ENCODE measurements around the gene SLC12A8.
"Not testable (repeated sequence)": the region's sequence is repeated elsewhere in the genome, so short reads cannot be mapped to it uniquely, and the experiment has no call there.

SLC12A8 gene

DNA sequence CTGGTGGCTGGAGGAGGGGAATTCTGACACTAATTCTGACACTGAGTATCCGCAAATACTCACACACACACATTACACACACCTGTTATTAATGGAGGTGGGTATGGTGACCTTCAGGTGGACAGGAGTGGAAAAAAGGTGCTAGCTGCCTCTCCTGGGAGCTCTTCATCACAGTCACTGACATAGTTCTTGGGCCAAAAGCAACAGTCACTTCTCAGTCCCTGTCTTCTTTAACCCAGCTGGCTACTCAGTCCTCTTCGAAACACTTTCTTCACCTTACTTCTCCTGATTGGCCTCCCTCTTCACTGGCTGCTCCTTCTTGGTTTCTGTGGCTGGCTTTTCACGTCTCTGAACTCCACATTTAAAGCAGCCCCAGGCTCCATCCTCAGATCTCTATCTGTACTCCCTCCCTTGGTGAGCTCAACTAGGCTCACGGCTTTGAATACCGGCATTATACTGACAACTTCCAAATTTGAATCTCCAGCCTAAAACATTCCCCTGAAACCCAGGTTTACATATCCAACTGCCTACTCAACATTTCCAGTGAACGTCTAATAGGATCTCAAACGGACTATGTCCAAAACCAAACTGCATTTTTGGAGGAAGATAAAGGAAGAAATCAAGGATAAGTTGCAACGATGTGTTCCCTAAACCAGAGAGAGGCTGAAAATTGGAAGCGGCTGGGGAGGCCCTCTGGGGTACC lies 103.6 kb downstream of the SLC12A8 start:
- no peak for DNase-seq

DNA sequence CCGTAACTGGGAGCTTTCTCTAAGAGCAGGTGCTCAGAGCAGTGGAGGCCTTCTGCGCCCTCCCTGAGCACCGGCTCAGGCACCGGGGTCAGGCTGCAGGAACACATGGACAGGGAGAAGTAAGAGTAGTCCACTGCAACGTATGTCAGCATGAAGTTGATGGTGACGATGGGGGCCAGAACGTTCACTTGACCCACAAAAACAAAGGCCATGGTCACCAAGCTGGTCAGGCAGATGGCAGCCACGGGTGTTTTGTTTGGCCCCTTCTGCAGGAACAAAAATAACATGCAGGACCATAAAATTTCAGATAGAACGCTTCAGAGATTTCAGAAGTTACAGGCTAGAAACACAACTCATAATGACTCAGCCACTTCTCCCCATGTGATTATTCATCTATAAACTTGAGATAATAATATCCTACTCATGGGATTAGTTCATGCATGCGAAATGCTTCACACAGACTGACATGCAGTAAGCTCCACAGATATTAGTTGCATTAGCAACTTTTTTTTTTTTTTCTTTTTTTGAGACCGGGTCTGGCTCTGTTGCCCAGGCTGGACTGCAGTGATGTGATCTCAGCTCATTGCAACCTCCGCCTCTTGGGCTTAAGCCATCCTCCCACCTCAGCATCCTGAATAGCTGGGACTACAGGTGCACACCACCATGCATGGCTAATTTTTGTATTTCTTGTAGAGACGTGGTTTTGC lies 104.5 kb downstream of the SLC12A8 start:
- DNase-seq, result no peak

DNA sequence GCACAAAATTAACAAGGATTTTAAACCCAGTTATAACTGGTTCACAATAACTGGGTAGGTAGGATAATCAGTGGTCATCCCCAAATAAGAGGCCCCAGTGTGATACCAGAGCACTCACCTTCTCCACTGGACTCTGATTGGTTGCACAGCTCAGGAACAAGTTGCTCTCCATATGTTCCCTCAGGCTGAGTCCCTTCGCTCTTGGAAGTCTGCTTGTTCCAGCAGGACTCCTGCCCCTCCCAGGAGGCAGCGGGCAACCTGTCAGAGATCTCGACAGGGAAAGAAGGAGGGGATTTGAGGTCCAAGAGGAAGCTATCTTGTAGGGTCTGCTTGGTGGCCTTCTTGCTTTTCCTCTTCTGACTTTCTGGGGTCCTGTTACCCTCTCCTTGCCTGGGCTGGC lies 105.2 kb downstream of the SLC12A8 start:
- no peak for DNase-seq

DNA sequence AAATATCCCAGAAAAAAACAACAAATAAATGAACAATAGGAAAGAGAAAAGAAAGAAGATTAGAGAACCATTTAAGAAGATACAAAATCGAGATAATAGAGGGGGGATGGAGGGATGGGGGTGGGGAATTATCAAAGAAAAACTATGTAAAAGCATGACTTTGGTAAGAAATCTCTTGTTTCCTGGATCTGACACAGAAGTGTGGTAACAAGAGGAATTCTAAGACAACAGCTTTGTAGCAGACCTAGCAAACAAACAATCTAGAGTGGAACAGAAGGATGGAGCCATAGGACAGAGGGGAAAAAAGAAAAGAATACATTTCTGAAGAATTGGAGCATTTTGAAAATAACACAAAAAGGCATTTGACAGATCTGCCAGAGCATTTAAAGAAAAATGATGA lies 107.4 kb downstream of the SLC12A8 start:
- no peak for DNase-seq

DNA sequence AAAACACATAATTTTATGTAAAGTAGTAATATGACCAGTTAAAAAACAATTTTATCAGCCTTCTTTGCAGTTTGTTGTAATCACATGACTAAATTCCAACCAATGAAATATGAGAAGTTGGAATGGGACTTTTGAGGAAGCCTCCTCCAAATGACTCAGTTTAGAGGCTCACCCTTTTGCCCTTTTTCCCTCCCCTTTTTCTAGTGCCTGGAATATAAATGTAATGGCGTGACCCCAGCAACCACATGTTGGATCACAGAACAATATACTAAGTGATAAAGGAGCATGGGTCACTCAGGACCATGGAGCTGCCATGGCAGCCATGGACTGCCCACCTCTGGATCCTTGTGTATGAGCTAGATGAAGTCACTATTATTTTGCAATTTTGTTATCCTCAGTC lies 107.9 kb downstream of the SLC12A8 start:
- DNase-seq, result no peak

DNA sequence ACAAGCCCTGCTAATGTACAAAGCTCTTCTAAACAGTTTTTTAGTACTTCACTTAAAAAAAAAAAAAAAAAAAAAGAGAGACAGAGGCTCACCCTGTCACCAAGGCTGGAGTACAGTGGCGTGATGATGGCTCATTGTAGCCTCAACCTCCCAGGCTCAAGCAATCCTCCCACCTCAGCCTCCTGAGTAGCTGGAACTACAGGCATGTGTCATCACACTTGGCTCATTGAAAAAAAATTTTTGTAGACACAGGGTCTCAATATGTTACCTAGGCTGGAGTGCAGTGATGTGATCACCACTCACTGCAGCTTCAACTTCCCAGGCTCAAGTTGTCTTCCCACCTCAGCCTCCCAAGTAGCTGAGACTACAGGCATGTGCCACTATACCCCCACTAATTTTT lies 109.1 kb downstream of the SLC12A8 start:
- DNase-seq, result no peak

DNA sequence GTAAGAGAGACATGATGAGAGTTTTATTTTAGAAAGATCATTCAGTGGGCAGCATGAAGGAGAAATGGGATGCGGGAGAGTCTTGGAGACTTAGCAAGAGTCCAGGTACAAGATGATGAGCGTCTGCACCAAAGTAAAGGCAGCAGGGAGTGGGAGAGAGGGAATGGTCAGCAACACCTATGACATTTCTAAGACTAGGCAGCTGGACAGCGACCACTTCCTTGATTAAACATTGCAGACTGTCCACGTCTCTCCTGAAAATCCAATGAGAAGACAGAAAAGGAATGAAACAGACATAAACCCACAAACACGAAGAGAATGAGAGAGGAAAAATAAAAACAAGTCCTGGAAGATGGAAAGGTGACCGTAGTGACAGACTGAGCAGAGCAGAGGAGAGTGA lies 110.1 kb downstream of the SLC12A8 start:
- no peak for DNase-seq

DNA sequence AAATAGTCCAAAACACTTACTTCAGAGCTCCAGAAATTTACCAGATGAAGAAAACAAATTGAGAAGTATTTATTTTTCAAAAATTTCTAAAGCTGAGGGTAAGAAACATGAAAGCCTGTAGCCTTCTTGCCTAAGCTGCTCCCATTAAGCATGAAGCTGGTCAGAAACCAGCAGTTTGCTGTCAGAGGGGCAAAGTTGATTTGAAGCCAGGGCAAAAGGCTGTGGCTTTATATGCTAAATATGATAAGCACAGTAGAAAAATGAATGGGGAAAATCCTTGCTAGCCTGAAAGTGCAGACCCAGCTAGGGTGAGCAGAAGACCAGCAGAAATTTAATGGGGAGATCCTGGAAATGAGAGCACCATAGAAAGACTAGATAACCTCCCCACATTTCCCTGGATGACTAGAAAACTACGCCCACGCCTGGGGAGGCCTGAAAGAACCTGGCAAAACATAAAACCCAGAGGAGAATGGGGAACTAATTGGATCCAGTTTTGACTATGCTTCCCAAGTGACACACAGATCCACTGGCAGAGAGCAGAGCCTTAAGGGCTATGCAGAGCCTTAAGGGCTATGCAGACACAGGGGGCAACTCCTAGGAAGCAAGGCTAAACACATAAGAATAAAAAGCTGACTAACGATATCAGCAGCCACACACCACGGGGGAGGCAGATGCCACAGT lies 113.8 kb downstream of the SLC12A8 start:
- no peak for DNase-seq

DNA sequence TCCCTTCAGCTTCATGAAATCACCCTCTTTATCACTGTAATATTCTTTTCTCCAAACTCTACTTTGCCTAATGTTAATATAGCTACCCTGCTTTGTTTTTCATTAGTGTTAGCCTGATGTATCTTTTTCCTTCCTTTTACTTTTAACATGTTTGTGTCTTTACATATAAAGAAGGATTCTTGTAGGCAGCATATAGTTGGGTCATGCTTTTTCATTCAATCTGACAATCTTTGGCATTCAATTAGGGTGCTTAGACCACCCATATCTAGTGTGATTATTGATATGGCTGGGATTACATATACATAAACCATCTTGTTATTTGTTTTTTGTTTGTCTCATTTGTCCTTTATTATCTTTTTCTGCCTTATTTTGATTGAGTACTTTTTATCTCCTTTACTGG lies 121.9 kb downstream of the SLC12A8 start:
- DNase-seq, result no peak

DNA sequence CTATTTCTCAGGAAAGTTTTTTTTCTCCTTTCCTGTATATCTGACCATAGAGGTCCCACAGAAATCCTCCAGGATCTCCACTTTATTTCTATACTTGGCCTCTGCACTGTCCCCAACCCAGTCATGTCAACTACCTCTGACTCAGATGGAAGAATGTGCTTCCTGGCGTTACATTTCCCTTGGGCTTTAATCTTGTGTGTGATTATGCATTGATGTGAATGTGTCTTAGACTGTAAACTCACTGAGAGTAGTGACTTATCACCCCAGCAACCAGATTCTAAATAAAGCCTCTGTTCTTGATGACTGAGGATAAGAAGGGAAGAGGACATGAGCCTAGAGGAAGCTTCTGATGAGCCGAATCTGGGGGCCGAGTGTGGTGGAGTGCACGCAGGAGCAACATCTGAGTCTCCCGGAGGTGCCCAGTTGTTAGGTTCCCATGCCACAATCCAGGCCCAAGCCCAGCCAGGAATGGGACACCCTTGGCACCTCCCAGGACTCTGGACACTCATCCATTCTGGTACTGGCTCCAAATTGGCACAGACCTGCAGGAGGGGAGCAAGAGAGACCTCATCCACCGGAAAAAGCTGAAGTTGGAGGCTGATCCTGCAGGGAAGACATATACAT lies 124.7 kb downstream of the SLC12A8 start:
- DNase-seq, result no peak

DNA sequence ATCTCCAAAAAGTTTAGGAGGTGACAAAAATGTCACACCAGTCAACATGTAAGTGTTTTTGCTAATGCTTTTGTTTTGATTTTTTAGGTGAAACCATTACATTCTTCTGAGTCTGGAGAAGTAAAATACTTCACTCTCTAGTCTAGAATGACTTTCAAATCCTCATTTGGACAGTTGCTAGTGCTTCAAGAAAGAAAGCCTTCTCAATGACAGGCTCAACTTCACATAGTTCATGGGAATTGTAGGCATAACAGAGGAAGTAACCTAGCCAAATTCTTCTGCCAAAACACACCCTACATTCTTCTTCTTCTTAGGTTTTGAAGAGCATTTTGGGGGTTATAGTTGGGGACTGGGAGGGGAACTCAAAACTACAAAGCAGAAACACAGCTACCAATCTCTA lies 127.4 kb downstream of the SLC12A8 start:
- DNase-seq, result no peak

DNA sequence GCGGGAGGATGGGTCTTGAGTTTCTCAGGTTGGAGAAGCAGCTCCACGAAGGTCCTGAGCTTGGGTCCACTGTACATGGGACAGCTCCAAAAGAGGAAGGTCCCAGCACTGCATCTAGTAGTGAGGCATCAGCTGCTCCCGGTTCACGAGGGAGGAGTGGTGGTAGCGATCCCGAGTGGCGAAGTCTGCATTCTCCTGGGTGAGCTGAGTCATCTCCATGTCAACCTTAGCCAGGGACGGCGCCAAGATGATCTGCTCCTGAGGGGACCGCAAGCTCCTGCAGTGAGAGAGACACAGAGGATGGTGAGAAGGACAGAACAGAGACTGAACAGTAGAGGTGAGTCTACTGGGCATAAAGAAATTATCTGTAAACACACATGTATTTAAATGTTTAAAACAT lies 128.8 kb downstream of the SLC12A8 start:
- DNase-seq, result no peak

DNA sequence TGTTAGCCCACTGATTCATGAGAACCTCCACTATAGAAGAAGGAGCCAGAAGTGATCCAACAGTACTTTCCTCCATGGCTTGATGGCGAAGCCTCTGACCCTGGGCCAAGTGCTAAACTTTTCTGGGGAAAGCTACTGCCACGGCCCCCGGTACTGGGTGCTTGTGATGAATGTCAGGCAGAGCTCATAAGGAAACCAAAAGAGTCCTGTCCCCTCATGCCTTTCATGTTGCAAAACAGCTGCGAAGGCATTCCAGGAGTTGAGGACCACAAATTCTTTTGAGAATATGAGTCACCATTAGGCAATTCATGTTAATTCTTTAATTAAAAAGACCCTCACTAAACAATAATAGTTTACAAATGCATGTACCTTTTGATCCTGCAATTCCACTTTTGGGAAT lies 130.2 kb downstream of the SLC12A8 start:
- not testable (repeated sequence) for DNase-seq

DNA sequence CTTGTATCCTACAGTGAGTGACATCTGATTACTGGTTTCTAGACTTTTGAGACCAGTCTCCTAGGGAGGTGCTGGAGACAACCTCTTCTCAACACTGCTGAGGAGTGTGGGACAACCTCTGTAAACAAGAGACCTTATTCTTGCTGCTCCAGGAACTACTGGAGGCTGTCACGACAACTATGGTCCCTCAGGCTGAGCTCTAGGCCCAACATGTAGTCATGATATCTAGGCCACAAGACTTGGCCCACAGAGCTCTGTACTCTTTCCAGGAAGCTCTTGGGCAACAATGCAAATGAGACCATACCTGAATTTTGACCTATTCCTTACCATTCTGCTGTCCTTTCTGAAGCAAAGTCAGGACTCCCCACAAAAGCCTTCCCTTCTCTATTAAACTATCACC lies 132.5 kb downstream of the SLC12A8 start:
- DNase-seq, result no peak

DNA sequence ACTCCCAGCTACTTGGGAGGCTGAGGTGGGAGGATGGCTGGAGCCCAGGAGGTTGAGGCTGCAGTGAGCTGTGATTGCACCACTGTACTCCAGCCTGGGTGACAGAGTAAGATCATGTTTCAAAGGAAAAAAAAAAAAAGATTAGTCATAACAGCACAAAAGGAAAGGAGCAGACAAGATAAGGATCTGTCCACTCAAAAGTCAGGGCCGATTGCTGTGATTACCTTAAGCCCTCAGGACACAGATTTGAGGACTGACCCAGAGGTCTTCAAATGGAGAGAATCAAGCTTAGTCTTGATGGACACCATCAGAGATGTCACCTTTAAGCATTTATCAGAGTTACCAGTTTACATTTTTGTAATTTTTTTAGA lies 132.9 kb downstream of the SLC12A8 start:
- no peak for DNase-seq

DNA sequence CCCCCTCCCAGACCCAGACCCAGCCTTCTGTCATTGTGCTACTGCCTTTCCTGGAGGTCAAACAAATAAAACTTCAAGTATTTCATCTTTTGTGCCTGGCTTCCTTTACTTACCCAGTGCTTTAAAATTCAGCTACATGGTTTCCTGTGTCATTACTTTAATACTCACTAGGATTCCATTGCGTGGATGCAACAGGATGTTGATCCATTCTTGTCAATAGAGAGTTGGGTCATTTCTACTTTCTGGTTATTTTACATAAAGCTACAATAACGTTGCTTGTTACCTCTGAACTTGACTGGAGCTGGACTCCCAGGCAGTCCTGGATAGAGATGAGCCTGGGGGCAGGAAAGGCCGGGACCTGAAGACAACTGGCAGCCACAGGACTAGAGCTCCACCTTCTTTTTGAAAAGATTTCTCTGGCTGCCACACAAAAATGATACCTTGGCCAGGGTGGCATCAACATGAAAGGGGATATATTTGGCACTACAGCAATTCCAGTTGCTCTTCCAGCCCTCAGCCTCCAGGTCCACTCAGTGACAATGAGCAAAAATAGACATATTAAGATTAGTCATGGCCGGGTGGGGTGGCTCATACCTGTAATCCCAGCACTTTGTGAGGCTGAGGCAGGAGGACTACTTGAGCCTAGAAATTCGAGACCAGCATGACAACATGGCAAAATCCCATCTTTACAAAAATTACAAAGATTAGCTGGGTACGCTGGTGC lies 133.4 kb downstream of the SLC12A8 start:
- DNase-seq, result no peak

DNA sequence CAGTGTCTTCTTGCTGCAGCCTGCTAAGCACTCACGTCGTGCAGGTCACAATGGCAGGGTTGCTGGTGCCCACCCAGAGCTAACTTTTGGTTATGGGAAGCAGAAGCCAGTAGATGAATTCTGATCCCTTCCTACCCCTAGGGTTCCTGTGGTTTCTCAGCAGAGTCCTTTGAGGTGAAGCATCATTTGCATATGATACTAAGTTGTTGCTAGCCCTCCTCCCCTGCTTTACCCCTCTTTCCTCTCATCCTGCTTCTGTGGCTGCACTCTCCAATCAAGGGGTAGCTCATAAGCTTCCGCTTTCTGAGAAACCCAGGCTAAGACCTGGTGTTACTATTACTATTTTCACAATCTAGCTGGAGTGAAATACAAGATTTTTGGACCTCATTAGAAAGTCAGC lies 134.7 kb downstream of the SLC12A8 start:
- no peak for DNase-seq

DNA sequence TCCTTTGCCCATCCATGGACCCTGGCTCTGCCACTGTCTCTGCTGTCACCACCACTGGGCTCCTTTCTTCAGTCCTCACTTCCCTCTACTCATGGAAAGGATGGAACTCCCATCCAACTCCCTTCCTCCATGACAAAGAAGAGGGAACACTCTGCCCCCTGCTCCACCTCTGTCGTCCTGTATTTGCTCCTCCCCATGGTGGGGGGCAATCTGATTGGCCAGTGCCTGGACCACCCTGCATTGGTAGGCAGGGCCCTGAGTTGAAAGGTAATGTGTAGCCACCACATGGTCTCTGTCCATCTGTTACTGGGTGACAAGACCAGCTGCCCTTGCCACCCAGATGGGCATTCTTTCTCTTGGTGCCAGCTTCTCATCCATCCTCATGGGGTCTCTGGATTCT lies 136.1 kb downstream of the SLC12A8 start:
- DNase-seq, result no peak

DNA sequence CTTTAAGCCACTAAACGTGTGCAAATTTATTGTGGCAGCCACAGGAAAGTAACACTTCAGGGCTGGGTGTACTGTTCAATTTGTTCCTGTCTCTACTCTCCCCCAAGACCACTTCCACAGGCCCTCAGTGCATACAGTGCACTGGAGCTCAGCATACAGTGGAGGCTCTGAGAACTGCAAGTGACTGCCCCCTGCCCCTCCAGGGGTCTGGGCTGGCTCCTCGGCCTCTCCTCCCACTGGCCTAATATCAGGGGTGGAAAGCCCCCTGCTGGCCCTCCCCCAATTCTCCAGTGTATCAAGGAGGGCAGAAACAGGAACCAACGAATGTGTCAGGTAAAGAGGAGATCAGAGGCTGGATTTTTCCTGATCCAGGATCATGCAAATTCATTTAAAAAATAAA lies 136.8 kb downstream of the SLC12A8 start:
- DNase-seq, result no peak

DNA sequence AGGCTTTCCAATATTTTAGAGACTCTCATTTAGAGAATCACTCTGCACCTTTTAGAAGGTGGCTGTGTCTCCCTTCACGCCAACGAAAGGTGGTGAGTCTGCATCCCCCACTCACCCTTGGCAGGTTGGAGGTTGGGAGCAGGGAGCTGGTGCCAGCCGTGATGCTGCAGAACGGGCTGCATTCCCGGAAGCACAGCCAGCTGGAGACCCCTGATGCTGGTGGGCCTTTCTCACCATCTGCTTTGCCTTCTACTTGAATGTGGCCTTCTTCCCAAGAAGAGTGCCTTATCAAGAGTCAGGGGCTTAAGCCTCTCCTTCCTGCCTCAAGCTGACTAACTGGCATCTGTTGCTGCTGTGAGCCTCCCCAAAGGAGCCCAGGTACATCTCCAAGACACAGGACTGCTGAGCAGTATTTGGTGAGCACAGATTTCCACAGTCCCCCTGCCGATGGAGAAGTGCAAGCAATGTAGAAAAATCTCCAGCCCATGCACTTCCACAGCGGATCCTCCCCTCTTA lies 139.1 kb downstream of the SLC12A8 start:
- no peak for DNase-seq

DNA sequence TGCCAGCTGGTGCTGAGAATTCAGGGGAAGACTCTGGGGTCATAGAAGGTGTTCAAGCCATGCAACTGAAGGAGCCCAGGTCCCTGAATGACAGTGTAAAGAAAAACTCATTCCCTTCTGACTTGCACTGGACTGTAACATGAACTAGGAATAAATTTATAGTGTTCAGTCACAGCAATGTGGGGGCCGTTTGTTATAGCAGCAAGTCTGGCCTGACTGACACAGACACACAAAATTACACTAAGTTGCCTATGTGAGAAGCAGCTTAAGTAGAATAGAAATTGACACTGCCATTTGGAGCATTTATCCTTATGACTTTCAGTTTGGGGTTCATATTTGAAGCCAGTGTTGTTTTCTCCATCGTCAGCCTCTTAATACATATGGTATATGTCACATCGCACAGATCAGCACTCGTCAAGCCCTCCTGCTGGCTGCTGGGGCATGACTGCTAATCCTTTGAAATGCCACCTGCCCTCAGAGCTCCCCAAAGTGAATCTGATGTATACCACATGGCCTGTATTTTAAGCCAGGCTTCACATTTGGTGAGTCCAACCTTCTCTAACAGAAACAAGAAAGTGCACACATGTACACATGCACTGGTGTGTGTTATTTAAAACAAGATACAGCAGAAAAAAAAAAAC lies 139.7 kb downstream of the SLC12A8 start:
- no peak for DNase-seq

DNA sequence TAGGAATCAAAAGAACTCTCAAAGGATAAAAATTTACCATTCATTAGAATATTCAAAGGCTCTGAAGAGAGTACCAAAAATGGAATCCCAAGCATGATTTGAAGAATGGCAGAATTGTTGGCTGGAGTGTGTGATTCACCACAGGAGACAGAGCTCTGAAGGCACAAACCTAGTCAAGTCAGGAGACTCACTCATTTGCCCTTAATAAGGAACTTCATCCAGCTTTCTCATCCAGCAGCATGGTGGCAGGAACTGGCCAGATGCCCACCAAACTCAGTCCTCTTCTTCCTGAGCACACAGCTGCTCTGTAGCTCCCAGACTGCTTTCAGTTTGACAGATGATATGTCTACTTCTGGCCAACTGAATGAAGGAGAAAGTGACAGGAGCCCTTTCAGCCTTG lies 140.2 kb downstream of the SLC12A8 start:
- DNase-seq, result no peak
